Neuronal stem cell (in vitro differentiated cells): ENCODE data around the gene BRD8.

ENCODE experiments used
- DNase-seq: peaks from one replicate; pipeline ENCODE4 v3.0.0-alpha.2; 2013; ENCODE audit warnings: low spot score
- H2AFZ ChIP-seq: one replicate; pipeline ENCODE4 v1.6.1; 2013; ENCODE audit warnings: mild to moderate bottlenecking, low read length, inconsistent platforms
- H2AK5ac ChIP-seq: 2 replicates; pipeline ENCODE4 v1.6.1; 2013; ENCODE audit warnings: low read depth, mild to moderate bottlenecking, inconsistent platforms, low read length, moderate library complexity, mixed read lengths
- H2BK120ac ChIP-seq: 2 replicates; pipeline ENCODE4 v1.6.1; 2013; ENCODE audit warnings: low read depth, mild to moderate bottlenecking, inconsistent platforms, low read length, moderate library complexity, mixed read lengths
- H2BK12ac ChIP-seq: one replicate; pipeline ENCODE4 v1.6.1; 2013; ENCODE audit warnings: low read length, inconsistent platforms
- H2BK15ac ChIP-seq: 2 replicates; pipeline ENCODE4 v1.6.1; 2013; ENCODE audit warnings: mild to moderate bottlenecking, low read length, inconsistent platforms, mixed read lengths
- H2BK5ac ChIP-seq: one replicate; pipeline ENCODE4 v1.6.1; 2013; ENCODE audit warnings: inconsistent platforms, mild to moderate bottlenecking, low read length, moderate library complexity
- H3K14ac ChIP-seq: one replicate; pipeline ENCODE4 v1.6.1; 2013; ENCODE audit warnings: low read length, inconsistent platforms
- H3K18ac ChIP-seq: 2 replicates; pipeline ENCODE4 v1.6.1; 2013; ENCODE audit warnings: low read length, inconsistent platforms
- H3K23ac ChIP-seq: 2 replicates; pipeline ENCODE4 v1.6.1; 2013; ENCODE audit warnings: low read depth, mild to moderate bottlenecking, mixed read lengths, low read length, inconsistent platforms; ENCODE audit not compliant: poor library complexity
- H3K27ac ChIP-seq: replicated peaks from 3 replicates; pipeline ENCODE4 v1.5.1; 2013; ENCODE audit warnings: low read length, inconsistent platforms
- H3K27me3 ChIP-seq, 3 experiments: 2 replicates each; pipeline ENCODE4 v1.6.1; 2013; ENCODE audit warnings: low read length in 3 of 3, mild to moderate bottlenecking in 2 of 3, inconsistent platforms in 1 of 3, low read depth in 1 of 3, mixed read lengths in 1 of 3, moderate library complexity in 1 of 3; ENCODE audit not compliant: control insufficient read depth in 3 of 3, insufficient read depth in 3 of 3
- H3K36me3 ChIP-seq, 2 donors: replicated peaks in 1 of 2; 2 replicates each; pipeline ENCODE4 v1.6.1; 2013; ENCODE audit warnings: low read length in 2 of 2; ENCODE audit not compliant: control insufficient read depth in 2 of 2, insufficient read depth in 2 of 2
- H3K4ac ChIP-seq: 2 replicates; pipeline ENCODE4 v1.6.1; 2013; ENCODE audit warnings: inconsistent platforms, mild to moderate bottlenecking, low read length, moderate library complexity
- H3K4me1 ChIP-seq, 2 donors: 1 replicate in 1 of 2; 2 replicates in 1 of 2; pipeline ENCODE4 v1.6.1; 2013; ENCODE audit warnings: low read length in 2 of 2, low read depth in 1 of 2; ENCODE audit not compliant: control insufficient read depth in 2 of 2, insufficient read depth in 1 of 2
- H3K4me2 ChIP-seq: one replicate; pipeline ENCODE4 v1.6.1; 2013; ENCODE audit warnings: mild to moderate bottlenecking, low read length, inconsistent platforms; ENCODE audit not compliant: insufficient read depth, poor library complexity, severe bottlenecking
- H3K4me3 ChIP-seq, 2 donors: 2 replicates each; pipeline ENCODE4 v1.5.1; 2013; ENCODE audit warnings: low read length in 2 of 2, mild to moderate bottlenecking in 2 of 2, inconsistent platforms in 1 of 2, moderate library complexity in 1 of 2
- H3K79me1 ChIP-seq: one replicate; pipeline ENCODE4 v1.6.1; 2013; ENCODE audit warnings: low read depth, mild to moderate bottlenecking, inconsistent platforms, low read length, moderate library complexity
- H3K9ac ChIP-seq: one replicate; pipeline ENCODE4 v1.6.1; 2013; ENCODE audit warnings: mild to moderate bottlenecking, low read depth, low read length, inconsistent platforms; ENCODE audit not compliant: poor library complexity
- H3K9me3 ChIP-seq, 2 donors: replicated peaks in 1 of 2; 2 replicates each; pipeline versions ENCODE3 to v1.6.1; 2013; ENCODE audit warnings: low read length in 2 of 2, mild to moderate bottlenecking in 2 of 2, inconsistent platforms in 1 of 2, low read depth in 1 of 2, mixed read lengths in 1 of 2, moderate library complexity in 1 of 2; ENCODE audit not compliant: control insufficient read depth in 2 of 2, insufficient read depth in 1 of 2
- H4K8ac ChIP-seq: one replicate; pipeline ENCODE4 v1.6.1; 2013; ENCODE audit warnings: low read depth, mild to moderate bottlenecking, inconsistent platforms, low read length, moderate library complexity
- H4K91ac ChIP-seq: one replicate; pipeline ENCODE4 v1.6.1; 2013; ENCODE audit warnings: low read length, low read depth, mild to moderate bottlenecking, inconsistent platforms; ENCODE audit not compliant: poor library complexity
- WGBS, 2 donors: extraction: QIAGEN DNeasy Blood & Tissue Kit; methylation state at CpG; one replicate each; pipeline ENCODE4 v1.1.7; 2013; ENCODE audit warnings: missing lambda C conversion rate in 2 of 2, mixed read lengths in 1 of 2; ENCODE audit not compliant: insufficient read length in 2 of 2, insufficient replicate concordance in 1 of 2; ENCODE audit errors: extremely low coverage in 2 of 2; 5-methylcytosine and 5-hydroxymethylcytosine counted together

The BRD8 gene

DNA sequence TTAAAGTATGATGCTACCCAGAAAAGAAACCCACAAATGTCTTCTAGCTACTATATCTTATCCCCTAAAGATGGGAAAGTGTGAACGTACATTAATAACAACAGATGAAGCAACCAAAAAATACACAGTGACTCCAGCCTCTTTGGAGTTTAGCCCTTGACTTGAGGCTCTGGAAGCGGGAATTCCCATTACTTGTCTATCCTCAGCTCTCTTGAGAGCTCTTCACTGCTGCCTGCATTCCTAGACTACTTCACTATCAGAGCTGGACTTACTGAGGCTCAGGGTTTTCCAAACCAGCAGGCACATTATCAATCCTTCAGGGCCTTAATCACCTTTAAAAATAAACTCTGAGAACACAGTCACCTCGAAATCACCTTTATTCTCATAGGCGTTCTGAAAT is 38.2 kb downstream of the BRD8 start:
- Histone ChIP-seq H3K14ac (no peak overlapping the region), H3K36me3 (no peaks in the 10 kb centered on the region), H3K27me3 (no peaks in the 10 kb centered on the region), H4K8ac (no peak overlapping the region), H2BK120ac (no peak overlapping the region), H3K9ac (no peak overlapping the region), H3K4me2 (no peak overlapping the region), H2AK5ac (no peak overlapping the region), H3K27ac (no peak overlapping the region), H3K23ac (no peak overlapping the region), H2AFZ (peak overlapping the region; percentile 96), H2BK12ac (no peak overlapping the region), H3K4me1 (no peaks in the 10 kb centered on the region), H2BK5ac (no peak overlapping the region), H3K18ac (no peak overlapping the region), H3K79me1 (no peaks in the 10 kb centered on the region), H2BK15ac (no peak overlapping the region), H3K9me3 (no peaks in the 10 kb centered on the region), H3K4me3 (no peak overlapping the region), H4K91ac (no peak overlapping the region), H3K4ac (no peak overlapping the region)
- WGBS, 2 donors: no CpG with 5 or more reads among the region's 4 CpGs
- no peak for DNase-seq

DNA sequence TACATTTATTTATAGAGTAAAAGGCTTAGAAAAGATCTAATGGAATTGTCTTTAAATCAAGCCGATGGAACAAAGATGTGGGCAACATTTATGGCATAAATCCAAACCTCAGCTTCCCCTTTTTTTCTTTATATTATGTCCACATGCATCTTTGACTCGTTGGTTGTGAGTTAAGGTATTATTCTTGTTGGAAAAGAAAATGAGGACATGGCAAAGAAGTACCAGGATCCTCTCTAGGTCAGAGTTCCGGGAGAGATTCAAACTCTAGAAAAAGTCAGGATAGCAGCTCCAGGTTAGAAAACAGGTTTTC is 38.7 kb downstream of the BRD8 start:
- WGBS, 2 donors: no CpG with 5 or more reads among the region's 3 CpGs

DNA sequence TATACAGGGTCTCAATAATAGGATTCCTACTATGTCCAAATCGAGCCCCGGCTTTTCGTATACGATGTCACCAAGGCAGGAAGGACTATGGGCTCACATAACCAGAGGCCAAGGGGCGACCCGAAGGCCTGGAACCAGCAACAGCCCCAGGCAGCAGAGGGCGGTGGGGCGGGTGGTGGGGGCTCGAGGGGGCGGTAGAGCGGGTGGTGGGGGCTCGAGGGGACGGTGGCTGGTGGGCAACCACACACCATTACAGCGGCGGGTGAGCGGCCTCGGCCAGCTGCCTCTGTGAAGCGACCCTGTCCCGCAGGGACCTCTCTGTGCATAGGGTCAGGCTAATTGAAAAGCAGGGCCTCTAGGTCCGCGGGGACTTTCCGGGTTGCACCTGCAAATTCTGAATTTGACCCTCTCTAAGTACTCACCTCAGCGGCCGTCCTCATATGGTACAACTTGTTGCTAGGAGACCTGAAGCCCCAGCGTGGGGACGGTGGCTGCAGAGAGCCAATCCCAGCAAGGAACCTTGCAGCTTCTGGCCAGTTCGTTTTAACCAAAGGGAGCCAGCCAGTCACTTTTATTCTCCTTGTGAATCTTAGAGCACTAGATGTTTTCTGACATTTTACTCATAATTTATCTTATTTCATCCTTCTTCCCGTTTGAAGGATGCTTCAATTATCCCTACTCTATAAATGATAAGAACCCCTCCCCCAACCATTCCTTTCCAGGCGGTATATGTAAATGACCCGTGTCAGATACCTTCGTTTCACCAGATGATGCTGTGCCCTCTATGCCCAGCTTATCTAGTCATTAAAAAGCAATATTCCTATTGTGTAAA is 39.3 kb downstream of the BRD8 start, which contains the start of gene NME5:
Gene NME5, minus strand, starts transcription at position 480 of the 832 bp plus-strand sequence. CDS start 648 bp downstream, outside the sequence.
- H2BK120ac ChIP-seq: no peak within 1 kb of the TSS
- no peak within 1 kb of the TSS for H2AK5ac ChIP-seq
- no peaks in the 10 kb centered on the region for H3K4me1 ChIP-seq
- H4K91ac ChIP-seq: no peak within 1 kb of the TSS
- peak within 1 kb of the TSS; percentile 90 for H3K18ac ChIP-seq
- H2BK15ac ChIP-seq: no peak within 1 kb of the TSS
- no peak within 1 kb of the TSS for H3K9ac ChIP-seq
- peak within 1 kb of the TSS; percentile 60 for H3K4me2 ChIP-seq
- no peak within 1 kb of the TSS for H4K8ac ChIP-seq
- H3K9me3 ChIP-seq: no peaks in the 10 kb centered on the region
- WGBS, 2 donors: no CpG with 5 or more reads among the region's 31 CpGs
- H2AFZ ChIP-seq: peak within 1 kb of the TSS; percentile 96
- H3K79me1 ChIP-seq: no peaks in the 10 kb centered on the region
- no peak within 1 kb of the TSS for H2BK5ac ChIP-seq
- H3K36me3 ChIP-seq: no peaks in the 10 kb centered on the region
- no peak within 1 kb of the TSS for H3K14ac ChIP-seq
- peak; percentile 38 for DNase-seq
- H3K27ac ChIP-seq: no peak within 1 kb of the TSS
- H3K23ac ChIP-seq: no peak within 1 kb of the TSS
- H3K4me3 ChIP-seq: peak within 1 kb of the TSS; percentile 72 to 89
- no peak within 1 kb of the TSS for H3K4ac ChIP-seq
- H2BK12ac ChIP-seq: no peak within 1 kb of the TSS
- no peaks in the 10 kb centered on the region for H3K27me3 ChIP-seq

More for the DNA sequence above, 38.7 kb downstream of the BRD8 start:
- Histone ChIP-seq H3K4ac (no peak overlapping the region), H2BK12ac (no peak overlapping the region), H4K8ac (no peak overlapping the region), H3K79me1 (no peaks in the 10 kb centered on the region), H2AFZ (peak overlapping the region; percentile 96), H2BK15ac (no peak overlapping the region), H3K4me1 (no peaks in the 10 kb centered on the region), H3K4me2 (no peak overlapping the region), H3K9me3 (no peaks in the 10 kb centered on the region), H2BK120ac (no peak overlapping the region), H3K27ac (no peak overlapping the region), H3K36me3 (no peaks in the 10 kb centered on the region), H3K23ac (no peak overlapping the region), H3K4me3 (peak overlapping the region in 1 of 2 donors; percentile 72), H3K18ac (no peak overlapping the region), H3K27me3 (no peaks in the 10 kb centered on the region), H3K14ac (no peak overlapping the region), H2AK5ac (no peak overlapping the region), H3K9ac (no peak overlapping the region), H2BK5ac (no peak overlapping the region), H4K91ac (no peak overlapping the region)
- DNase-seq: no peak

DNA sequence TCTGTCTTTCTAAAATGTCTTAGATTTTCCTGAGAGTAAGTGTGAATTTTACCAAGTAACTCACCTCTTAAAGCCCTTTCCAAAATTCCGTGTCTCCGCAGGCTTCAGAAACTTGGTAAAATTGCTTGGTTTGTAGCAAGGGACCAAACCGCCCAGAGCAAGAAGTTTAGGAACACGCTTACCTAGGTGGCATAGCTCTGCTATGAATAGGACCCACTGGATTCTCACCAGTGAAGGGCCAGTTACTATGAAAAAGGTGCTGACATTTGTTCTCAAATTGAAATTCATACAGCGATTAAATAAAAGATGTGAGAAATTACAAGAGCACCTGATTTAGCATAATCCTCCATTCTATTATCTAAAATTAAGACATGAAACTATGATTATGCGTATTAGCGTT is 45.9 kb downstream of the BRD8 start:
- Histone ChIP-seq H3K9ac (no peak overlapping the region), H2BK5ac (no peak overlapping the region), H3K4me1 (no peaks in the 10 kb centered on the region), H3K36me3 (no peaks in the 10 kb centered on the region), H3K27me3 (no peaks in the 10 kb centered on the region), H4K91ac (no peak overlapping the region), H4K8ac (no peak overlapping the region), H3K23ac (no peak overlapping the region), H3K4me3 (no peak overlapping the region), H2AFZ (no peak overlapping the region), H2BK120ac (no peak overlapping the region), H3K14ac (no peak overlapping the region), H3K4me2 (no peak overlapping the region), H2BK12ac (no peak overlapping the region), H2BK15ac (no peak overlapping the region), H3K27ac (no peak overlapping the region), H3K18ac (no peak overlapping the region), H2AK5ac (no peak overlapping the region), H3K79me1 (no peaks in the 10 kb centered on the region), H3K9me3 (no peaks in the 10 kb centered on the region), H3K4ac (no peak overlapping the region)
- no peak for DNase-seq
- no CpG with 5 or more reads among the region's 7 CpGs for WGBS, 2 donors
